ENCODE measurements around the gene DENND2D.

GRCh38 chr1:111202707-111203623, 2.5 kb upstream of the DENND2D start:
- TF ChIP-seq, protein P1, sequence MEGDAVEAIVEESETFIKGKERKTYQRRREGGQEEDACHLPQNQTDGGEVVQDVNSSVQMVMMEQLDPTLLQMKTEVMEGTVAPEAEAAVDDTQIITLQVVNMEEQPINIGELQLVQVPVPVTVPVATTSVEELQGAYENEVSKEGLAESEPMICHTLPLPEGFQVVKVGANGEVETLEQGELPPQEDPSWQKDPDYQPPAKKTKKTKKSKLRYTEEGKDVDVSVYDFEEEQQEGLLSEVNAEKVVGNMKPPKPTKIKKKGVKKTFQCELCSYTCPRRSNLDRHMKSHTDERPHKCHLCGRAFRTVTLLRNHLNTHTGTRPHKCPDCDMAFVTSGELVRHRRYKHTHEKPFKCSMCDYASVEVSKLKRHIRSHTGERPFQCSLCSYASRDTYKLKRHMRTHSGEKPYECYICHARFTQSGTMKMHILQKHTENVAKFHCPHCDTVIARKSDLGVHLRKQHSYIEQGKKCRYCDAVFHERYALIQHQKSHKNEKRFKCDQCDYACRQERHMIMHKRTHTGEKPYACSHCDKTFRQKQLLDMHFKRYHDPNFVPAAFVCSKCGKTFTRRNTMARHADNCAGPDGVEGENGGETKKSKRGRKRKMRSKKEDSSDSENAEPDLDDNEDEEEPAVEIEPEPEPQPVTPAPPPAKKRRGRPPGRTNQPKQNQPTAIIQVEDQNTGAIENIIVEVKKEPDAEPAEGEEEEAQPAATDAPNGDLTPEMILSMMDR (IDR thresholded peaks at IDR 0.05; ENCODE audit: insufficient read depth, low read length, poor library complexity, severe bottlenecking) = no peak
- no peak for TF ChIP-seq EZH2phosphoT487 (conservative IDR thresholded peaks at IDR 0.05; ENCODE audit: low read length)
